ENCODE measurements around the gene SIVA1.
A peak's percentile ranks its signal among the peaks of the same experiment; 100 is the strongest.

Gene SIVA1

DNA sequence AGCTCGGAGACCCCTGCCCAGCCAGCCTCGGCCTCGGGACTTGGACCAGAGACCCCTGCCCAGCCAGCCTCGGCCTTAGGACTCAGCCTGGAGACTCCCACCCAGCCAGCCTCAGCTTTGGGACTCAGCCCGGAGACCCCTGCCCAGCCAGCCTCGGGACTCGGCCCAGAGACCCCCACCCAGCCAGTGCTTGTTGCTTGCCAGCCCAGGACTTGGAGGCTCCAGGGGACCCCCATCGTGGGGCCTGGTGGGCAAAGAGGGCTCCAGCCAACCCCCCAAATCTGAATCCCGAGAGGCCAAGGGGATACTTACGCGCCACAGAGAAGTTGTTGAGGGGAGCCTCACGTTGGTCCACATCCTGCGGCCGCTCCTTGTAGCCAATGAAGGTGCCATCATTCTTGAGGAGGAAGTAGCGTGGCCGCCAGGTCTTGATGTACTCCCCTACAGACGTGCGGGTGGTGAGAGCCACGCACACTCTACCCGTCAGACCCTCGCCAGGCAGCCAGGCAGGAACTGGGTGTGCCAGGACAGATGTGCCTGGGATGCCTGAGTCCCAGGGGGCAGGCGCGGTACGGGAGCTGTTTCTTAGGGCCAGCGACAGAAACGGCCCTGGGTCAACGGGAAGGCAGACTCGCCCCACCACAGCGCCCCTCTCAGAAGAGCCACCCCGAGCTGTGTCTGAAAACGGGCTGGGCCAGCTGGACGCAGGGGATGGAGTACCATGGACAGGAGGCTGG lies 27.0 kb downstream of the SIVA1 start:
- Histone ChIP-seq H3K4me1 (ENCODE audit: control insufficient read depth, insufficient read depth, low read length) (no peaks in the 10 kb centered on the region), H3K9me3 (ENCODE audit: control insufficient read depth, insufficient read depth, low read depth, low read length) (no peaks in the 10 kb centered on the region), H3K27ac (ENCODE audit: extremely low read depth, low read depth, low read length) (no peak overlapping the region), H3K4me3 (ENCODE audit: low read depth, low read length) (no peak overlapping the region), H3K36me3 (ENCODE audit: control insufficient read depth in 2 of 2, insufficient read depth in 1 of 2, low read length in 2 of 2) (peaks cover 0 to 88% of the 10 kb centered on the region in 2 experiments; a peak in 2 of 3 replicates)
- ChIA-PET POLR2A (no interaction called here), CTCF (interaction anchor here (1.0 kb wide), 1 partner anchor 11 kb away, joined by 3 read pairs; no protein-coding TSS in a partner anchor)
- TF ChIP-seq, protein P1, sequence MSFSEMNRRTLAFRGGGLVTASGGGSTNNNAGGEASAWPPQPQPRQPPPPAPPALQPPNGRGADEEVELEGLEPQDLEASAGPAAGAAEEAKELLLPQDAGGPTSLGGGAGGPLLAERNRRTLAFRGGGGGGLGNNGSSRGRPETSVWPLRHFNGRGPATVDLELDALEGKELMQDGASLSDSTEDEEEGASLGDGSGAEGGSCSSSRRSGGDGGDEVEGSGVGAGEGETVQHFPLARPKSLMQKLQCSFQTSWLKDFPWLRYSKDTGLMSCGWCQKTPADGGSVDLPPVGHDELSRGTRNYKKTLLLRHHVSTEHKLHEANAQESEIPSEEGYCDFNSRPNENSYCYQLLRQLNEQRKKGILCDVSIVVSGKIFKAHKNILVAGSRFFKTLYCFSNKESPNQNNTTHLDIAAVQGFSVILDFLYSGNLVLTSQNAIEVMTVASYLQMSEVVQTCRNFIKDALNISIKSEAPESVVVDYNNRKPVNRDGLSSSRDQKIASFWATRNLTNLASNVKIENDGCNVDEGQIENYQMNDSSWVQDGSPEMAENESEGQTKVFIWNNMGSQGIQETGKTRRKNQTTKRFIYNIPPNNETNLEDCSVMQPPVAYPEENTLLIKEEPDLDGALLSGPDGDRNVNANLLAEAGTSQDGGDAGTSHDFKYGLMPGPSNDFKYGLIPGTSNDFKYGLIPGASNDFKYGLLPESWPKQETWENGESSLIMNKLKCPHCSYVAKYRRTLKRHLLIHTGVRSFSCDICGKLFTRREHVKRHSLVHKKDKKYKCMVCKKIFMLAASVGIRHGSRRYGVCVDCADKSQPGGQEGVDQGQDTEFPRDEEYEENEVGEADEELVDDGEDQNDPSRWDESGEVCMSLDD (tag by site-specific recombination; IDR thresholded peaks at IDR 0.05), result no peak
- TF ChIP-seq ZNF239 (tag by site-specific recombination; IDR thresholded peaks at IDR 0.05) (no peak), ZNF423 (tag by site-specific recombination; IDR thresholded peaks at IDR 0.05) (no peak), ZNF600 (tag by site-specific recombination; IDR thresholded peaks at IDR 0.05) (0 out of 2 replicates have a peak, but pooled peaks have one; percentile 44), WT1 (tag by site-specific recombination; IDR thresholded peaks at IDR 0.05) (no peak), ZSCAN23 (tag by site-specific recombination; IDR thresholded peaks at IDR 0.05) (no peak)
- TF ChIP-seq, protein P2, sequence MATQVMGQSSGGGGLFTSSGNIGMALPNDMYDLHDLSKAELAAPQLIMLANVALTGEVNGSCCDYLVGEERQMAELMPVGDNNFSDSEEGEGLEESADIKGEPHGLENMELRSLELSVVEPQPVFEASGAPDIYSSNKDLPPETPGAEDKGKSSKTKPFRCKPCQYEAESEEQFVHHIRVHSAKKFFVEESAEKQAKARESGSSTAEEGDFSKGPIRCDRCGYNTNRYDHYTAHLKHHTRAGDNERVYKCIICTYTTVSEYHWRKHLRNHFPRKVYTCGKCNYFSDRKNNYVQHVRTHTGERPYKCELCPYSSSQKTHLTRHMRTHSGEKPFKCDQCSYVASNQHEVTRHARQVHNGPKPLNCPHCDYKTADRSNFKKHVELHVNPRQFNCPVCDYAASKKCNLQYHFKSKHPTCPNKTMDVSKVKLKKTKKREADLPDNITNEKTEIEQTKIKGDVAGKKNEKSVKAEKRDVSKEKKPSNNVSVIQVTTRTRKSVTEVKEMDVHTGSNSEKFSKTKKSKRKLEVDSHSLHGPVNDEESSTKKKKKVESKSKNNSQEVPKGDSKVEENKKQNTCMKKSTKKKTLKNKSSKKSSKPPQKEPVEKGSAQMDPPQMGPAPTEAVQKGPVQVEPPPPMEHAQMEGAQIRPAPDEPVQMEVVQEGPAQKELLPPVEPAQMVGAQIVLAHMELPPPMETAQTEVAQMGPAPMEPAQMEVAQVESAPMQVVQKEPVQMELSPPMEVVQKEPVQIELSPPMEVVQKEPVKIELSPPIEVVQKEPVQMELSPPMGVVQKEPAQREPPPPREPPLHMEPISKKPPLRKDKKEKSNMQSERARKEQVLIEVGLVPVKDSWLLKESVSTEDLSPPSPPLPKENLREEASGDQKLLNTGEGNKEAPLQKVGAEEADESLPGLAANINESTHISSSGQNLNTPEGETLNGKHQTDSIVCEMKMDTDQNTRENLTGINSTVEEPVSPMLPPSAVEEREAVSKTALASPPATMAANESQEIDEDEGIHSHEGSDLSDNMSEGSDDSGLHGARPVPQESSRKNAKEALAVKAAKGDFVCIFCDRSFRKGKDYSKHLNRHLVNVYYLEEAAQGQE (tag by site-specific recombination; IDR thresholded peaks at IDR 0.05), result peak; percentile 22; the same call in 1 of the 2 replicates

DNA sequence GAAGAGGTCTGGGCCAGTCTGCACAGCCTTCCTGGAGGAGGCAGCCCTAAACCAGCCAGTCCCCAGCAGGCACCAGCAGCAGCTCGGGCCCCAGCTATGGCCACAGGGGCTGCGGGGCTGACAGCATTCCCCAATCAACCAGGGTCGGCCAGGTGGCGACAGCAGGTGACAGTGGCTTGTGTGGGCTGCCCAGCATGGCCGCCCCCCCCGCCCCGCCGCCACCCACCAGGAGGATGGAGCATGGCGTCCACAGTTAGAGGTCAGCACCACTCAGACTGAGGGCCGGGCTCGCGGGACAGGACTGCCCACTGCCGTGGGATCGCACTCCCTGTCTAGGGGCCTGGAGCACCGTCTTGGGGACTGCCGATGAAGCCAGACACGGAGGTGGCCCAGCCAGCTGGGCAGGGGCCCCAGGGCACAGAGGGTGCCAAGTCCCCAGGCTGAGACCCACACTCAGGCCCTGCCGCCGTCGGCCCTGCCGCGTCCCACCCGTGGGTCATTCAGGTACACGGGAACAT lies 27.6 kb downstream of the SIVA1 start:
- ChIA-PET POLR2A (interaction anchor here (1.1 kb wide), 1 partner anchor 14 kb away, joined by 4 read pairs; no protein-coding TSS in a partner anchor), CTCF (no interaction called here)
- TF ChIP-seq FEZF1 (tag by site-specific recombination; IDR thresholded peaks at IDR 0.05), result no peak
- no peak overlapping the region for H3K4me3 ChIP-seq (ENCODE audit: low read depth, low read length)
- H3K9me3 ChIP-seq (ENCODE audit: control insufficient read depth, insufficient read depth, low read depth, low read length), result no peaks in the 10 kb centered on the region
- no peak overlapping the region for H3K27ac ChIP-seq (ENCODE audit: extremely low read depth, low read depth, low read length)
- H3K4me1 ChIP-seq (ENCODE audit: control insufficient read depth, insufficient read depth, low read length), result no peaks in the 10 kb centered on the region
- peaks cover 0 to 86% of the 10 kb centered on the region in 2 experiments; a peak in 2 of 3 replicates for H3K36me3 ChIP-seq (ENCODE audit: control insufficient read depth in 2 of 2, insufficient read depth in 1 of 2, low read length in 2 of 2)

DNA sequence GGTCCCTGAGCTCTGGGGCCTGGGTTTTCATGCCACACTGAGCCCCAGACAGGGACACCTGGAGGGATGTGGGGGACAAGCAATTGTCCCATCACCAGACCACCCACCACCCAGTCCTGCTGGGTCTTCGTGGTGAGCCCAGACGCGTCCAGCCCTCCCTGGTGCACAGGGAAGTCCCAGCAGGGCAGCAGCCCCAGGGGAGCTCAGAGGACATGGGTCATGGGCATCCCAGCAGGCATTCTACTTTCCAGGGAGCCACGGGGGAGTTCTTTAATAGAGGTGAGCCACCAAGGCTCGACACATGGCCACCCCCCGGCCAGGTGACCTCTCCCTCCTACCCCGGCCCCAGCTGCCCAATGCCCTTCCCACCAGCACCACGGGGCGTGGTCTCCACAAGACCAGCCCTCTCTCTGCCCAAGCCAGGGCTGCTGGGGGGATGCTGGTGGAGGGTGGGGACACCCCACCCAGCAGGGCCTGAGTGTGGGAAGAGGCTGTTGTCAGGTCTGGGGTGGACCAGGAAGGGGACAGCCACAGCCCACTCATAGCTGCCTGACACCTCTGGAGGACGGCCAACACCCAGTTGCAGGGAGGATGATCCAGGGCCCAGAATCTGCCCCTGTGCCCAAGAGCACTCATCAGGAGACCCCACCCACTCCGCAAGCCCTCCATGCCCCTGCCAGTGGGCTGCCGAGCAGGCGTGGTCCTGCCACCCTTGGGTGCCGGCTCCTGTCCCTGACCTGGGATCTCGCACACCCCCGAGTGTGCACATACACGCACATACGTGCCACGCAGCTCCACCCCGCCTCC lies 28.5 kb downstream of the SIVA1 start:
- Histone ChIP-seq H3K36me3 (ENCODE audit: control insufficient read depth in 2 of 2, insufficient read depth in 1 of 2, low read length in 2 of 2) (peaks cover 0 to 86% of the 10 kb centered on the region in 2 experiments; a peak in 1 of 3 replicates), H3K4me1 (ENCODE audit: control insufficient read depth, insufficient read depth, low read length) (no peaks in the 10 kb centered on the region), H3K27ac (ENCODE audit: extremely low read depth, low read depth, low read length) (no peak overlapping the region), H3K4me3 (ENCODE audit: low read depth, low read length) (no peak overlapping the region), H3K9me3 (ENCODE audit: control insufficient read depth, insufficient read depth, low read depth, low read length) (no peaks in the 10 kb centered on the region)
- TF ChIP-seq KLF9 (tag by site-specific recombination; IDR thresholded peaks at IDR 0.05; ENCODE audit: low read depth) (0 out of 2 replicates have a peak, but pooled peaks have one; percentile 16), ZFHX2 (tag by site-specific recombination; conservative IDR thresholded peaks at IDR 0.05) (peak; percentile 50), ZIC2 (tag by site-specific recombination; IDR thresholded peaks at IDR 0.05) (peak; percentile 97), KLF1 (tag by site-specific recombination; IDR thresholded peaks at IDR 0.05) (peak; percentile 48; the same call in 1 of the 2 replicates), EGR2 (tag by site-specific recombination; IDR thresholded peaks at IDR 0.05; ENCODE audit: low read depth) (peak; percentile 31; the same call in 1 of the 2 replicates), GLIS1 (tag by site-specific recombination; IDR thresholded peaks at IDR 0.05) (peak; percentile 75)
- TF ChIP-seq, protein P3, sequence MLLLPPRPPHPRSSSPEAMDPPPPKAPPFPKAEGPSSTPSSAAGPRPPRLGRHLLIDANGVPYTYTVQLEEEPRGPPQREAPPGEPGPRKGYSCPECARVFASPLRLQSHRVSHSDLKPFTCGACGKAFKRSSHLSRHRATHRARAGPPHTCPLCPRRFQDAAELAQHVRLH (tag by site-specific recombination; IDR thresholded peaks at IDR 0.05), result no peak
- TF ChIP-seq, protein P4, sequence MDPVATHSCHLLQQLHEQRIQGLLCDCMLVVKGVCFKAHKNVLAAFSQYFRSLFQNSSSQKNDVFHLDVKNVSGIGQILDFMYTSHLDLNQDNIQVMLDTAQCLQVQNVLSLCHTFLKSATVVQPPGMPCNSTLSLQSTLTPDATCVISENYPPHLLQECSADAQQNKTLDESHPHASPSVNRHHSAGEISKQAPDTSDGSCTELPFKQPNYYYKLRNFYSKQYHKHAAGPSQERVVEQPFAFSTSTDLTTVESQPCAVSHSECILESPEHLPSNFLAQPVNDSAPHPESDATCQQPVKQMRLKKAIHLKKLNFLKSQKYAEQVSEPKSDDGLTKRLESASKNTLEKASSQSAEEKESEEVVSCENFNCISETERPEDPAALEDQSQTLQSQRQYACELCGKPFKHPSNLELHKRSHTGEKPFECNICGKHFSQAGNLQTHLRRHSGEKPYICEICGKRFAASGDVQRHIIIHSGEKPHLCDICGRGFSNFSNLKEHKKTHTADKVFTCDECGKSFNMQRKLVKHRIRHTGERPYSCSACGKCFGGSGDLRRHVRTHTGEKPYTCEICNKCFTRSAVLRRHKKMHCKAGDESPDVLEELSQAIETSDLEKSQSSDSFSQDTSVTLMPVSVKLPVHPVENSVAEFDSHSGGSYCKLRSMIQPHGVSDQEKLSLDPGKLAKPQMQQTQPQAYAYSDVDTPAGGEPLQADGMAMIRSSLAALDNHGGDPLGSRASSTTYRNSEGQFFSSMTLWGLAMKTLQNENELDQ (tag by site-specific recombination; IDR thresholded peaks at IDR 0.05; ENCODE audit: low read depth), result no peak
- TF ChIP-seq, protein P5, sequence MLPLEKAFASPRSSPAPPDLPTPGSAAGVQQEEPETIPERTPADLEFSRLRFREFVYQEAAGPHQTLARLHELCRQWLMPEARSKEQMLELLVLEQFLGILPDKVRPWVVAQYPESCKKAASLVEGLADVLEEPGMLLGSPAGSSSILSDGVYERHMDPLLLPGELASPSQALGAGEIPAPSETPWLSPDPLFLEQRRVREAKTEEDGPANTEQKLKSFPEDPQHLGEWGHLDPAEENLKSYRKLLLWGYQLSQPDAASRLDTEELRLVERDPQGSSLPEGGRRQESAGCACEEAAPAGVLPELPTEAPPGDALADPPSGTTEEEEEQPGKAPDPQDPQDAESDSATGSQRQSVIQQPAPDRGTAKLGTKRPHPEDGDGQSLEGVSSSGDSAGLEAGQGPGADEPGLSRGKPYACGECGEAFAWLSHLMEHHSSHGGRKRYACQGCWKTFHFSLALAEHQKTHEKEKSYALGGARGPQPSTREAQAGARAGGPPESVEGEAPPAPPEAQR (tag by site-specific recombination; IDR thresholded peaks at IDR 0.05), result no peak
- ChIA-PET CTCF (no interaction called here), POLR2A (interaction anchor here (1.0 to 1.1 kb wide), 2 partner anchors 13 to 29 kb away, joined by 3 to 4 read pairs; partner anchors contain the start of gene SIVA1)
